Measurements from ENCODE around the gene SQSTM1.

The SQSTM1 gene

DNA sequence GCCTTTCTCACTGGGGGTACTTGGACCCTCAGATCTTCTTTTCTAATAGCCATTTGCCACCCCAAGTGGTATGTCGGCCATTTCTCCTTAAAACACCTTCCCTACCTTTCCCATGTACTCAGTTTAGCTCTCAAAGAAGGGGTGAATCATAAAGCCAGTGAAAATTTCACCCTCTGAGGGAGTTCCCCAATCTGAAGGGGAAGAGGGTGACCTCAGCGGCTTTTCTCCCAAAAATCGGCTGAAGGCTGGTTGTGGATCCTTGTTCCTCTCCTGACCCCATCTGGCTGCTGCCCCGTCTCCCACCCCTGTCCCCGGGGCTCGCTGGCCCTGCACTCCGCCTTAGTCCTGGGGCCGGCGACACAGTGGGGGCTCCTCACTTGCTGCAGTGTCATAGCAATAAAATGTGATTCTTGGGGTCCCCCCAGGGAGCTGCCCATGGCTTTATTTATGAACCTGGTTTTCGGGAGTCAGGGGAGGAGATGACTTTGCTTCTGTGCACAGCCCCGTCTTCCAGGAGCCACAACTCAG is 44.2 kb upstream of the SQSTM1 start:
- no peak overlapping the region for H3K4me3 Mint-ChIP-seq
- no peaks in the 10 kb centered on the region for H3K27me3 Mint-ChIP-seq (ENCODE audit: low read depth)
- H3K4me1 Mint-ChIP-seq, result peaks cover 7% of the 10 kb centered on the region
- H3K27ac Mint-ChIP-seq, result no peak overlapping the region
- no peaks in the 10 kb centered on the region for H3K9me3 Mint-ChIP-seq
- peaks cover 64% of the 10 kb centered on the region for H3K36me3 Mint-ChIP-seq (ENCODE audit: low read depth)
- TF ChIP-seq, protein P1, sequence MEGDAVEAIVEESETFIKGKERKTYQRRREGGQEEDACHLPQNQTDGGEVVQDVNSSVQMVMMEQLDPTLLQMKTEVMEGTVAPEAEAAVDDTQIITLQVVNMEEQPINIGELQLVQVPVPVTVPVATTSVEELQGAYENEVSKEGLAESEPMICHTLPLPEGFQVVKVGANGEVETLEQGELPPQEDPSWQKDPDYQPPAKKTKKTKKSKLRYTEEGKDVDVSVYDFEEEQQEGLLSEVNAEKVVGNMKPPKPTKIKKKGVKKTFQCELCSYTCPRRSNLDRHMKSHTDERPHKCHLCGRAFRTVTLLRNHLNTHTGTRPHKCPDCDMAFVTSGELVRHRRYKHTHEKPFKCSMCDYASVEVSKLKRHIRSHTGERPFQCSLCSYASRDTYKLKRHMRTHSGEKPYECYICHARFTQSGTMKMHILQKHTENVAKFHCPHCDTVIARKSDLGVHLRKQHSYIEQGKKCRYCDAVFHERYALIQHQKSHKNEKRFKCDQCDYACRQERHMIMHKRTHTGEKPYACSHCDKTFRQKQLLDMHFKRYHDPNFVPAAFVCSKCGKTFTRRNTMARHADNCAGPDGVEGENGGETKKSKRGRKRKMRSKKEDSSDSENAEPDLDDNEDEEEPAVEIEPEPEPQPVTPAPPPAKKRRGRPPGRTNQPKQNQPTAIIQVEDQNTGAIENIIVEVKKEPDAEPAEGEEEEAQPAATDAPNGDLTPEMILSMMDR (IDR thresholded peaks at IDR 0.05; ENCODE audit: unreplicated experiment in 3 of 3), result no peak

DNA sequence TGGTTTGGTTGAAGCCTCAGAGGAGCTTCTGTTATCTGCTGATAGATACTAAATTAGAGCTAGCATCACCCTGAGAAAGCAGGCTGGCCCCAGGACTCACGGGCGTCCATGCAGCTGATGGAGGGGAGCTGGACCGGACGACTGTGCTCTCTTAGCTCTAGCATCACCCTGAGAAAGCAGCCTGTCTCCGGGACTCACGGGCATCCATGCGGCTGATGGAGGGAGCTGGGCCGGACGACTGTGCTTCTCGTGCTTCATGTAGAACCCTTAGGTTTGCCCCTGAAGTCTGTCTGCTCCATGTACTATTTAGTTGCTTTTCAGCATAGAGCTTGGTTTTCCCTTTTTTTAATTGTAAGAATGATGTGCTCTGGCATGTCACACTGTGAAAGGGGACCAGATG is 43.2 kb upstream of the SQSTM1 start:
- H3K27ac Mint-ChIP-seq, result no peak overlapping the region

DNA sequence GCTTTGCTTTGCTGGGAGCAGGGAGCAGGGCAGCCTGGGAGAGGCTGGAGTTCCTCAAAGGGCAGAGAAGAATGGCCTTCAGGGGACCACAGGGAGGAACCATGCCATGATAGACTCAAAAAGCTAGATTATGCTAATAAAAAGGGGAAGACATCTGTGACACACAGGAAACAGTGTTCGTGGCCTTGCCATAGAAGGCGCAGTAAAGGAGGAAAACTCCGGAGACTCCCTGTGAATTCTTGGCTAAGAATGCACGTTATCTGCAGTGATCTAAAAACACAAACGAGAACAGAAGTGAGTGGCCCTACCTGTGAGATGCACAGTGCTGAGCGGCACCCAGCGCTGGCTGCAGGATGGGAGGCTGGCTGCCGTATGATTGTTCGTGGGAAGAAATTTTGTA is 42.8 kb upstream of the SQSTM1 start:
- Mint-ChIP-seq H3K4me1 (peaks cover 7% of the 10 kb centered on the region), H3K27ac (no peak overlapping the region), H3K9me3 (no peaks in the 10 kb centered on the region), H3K27me3 (ENCODE audit: low read depth) (no peaks in the 10 kb centered on the region), H3K36me3 (ENCODE audit: low read depth) (peaks cover 56% of the 10 kb centered on the region), H3K4me3 (no peak overlapping the region)
- TF ChIP-seq, protein P1 (IDR thresholded peaks at IDR 0.05; ENCODE audit: unreplicated experiment in 3 of 3), result no peak

More for the DNA sequence above, 43.2 kb upstream of the SQSTM1 start:
- H3K9me3 Mint-ChIP-seq, result no peaks in the 10 kb centered on the region
- H3K27me3 Mint-ChIP-seq (ENCODE audit: low read depth), result no peaks in the 10 kb centered on the region
- no peak overlapping the region for H3K4me3 Mint-ChIP-seq
- peaks cover 7% of the 10 kb centered on the region for H3K4me1 Mint-ChIP-seq
- TF ChIP-seq, protein P1 (IDR thresholded peaks at IDR 0.05; ENCODE audit: unreplicated experiment in 3 of 3), result no peak
- peaks cover 61% of the 10 kb centered on the region for H3K36me3 Mint-ChIP-seq (ENCODE audit: low read depth)

DNA sequence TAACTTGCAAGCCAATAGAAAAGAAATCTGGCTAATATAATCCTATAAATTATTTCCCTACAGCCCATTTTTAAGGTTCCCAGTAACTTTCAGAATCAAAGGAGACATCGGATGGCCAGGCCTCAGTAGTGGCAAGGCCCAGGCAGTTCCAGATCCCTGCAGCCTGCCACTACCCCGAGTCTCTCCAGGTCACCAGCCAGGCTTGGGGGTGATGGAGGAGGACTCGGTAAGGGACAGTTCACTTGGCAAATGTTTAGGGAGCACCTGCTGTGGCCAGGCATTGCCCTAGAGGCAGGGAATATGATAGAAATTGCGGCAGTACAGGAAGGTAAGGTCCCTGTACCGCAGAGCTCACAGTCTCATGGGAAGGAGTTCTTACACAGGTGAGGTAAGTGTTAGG is 42.1 kb upstream of the SQSTM1 start:
- Mint-ChIP-seq H3K36me3 (ENCODE audit: low read depth) (peaks cover 49% of the 10 kb centered on the region), H3K27ac (no peak overlapping the region), H3K4me3 (no peak overlapping the region), H3K27me3 (ENCODE audit: low read depth) (no peaks in the 10 kb centered on the region), H3K9me3 (no peaks in the 10 kb centered on the region), H3K4me1 (peaks cover 7% of the 10 kb centered on the region)
- TF ChIP-seq, protein P1 (IDR thresholded peaks at IDR 0.05; ENCODE audit: unreplicated experiment in 3 of 3), result no peak

DNA sequence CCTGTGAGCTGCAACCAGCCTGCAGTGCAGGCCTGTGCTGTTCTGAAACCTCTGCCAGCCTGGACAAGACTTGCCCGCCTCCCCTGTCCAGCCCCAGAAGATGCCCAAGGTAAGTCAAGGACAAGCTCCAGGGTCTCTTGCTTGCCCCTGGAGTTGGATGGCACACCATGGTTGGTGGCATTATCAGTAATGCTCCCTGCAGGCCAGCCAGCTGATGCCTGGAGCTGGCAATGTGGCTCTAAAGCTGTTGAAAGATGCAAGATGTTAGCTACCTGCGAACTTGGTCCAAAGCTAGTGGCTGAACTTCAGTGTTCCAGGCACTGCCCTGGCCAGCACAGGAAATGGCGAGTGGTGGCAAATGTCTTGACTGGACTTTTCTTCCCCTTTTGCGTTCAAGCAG is 40.9 kb upstream of the SQSTM1 start:
- H3K4me3 Mint-ChIP-seq, result no peak overlapping the region
- peaks cover 7% of the 10 kb centered on the region for H3K4me1 Mint-ChIP-seq
- TF ChIP-seq, protein P1 (IDR thresholded peaks at IDR 0.05; ENCODE audit: unreplicated experiment in 3 of 3), result no peak
- H3K27ac Mint-ChIP-seq, result no peak overlapping the region
- no peaks in the 10 kb centered on the region for H3K27me3 Mint-ChIP-seq (ENCODE audit: low read depth)
- peaks cover 40% of the 10 kb centered on the region for H3K36me3 Mint-ChIP-seq (ENCODE audit: low read depth)
- no peaks in the 10 kb centered on the region for H3K9me3 Mint-ChIP-seq

DNA sequence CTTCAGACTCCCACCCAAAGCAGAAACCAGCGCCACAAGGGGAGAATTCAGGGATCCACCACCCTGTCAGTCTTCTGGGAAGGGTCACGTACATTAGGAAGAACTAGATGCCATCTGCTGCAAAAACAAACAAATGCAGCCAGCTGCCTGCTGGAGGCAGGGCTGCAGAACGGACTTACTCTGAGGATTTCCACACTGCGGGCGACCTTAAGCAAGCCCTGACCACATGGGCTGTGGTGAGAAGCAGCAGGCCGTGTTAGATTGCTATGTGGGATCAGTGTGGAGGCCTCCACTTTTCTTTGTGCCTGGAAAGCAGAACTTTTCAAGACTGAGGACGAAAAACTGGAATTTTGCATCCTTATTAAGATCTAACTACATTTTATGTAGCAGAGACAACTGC is 40.3 kb upstream of the SQSTM1 start:
- no peaks in the 10 kb centered on the region for H3K9me3 Mint-ChIP-seq

More for the DNA sequence above, 40.3 kb upstream of the SQSTM1 start:
- H3K27me3 Mint-ChIP-seq (ENCODE audit: low read depth), result no peaks in the 10 kb centered on the region
- no peak overlapping the region for H3K27ac Mint-ChIP-seq
- H3K36me3 Mint-ChIP-seq (ENCODE audit: low read depth), result peaks cover 40% of the 10 kb centered on the region
- H3K4me1 Mint-ChIP-seq, result peaks cover 7% of the 10 kb centered on the region
- TF ChIP-seq, protein P1 (IDR thresholded peaks at IDR 0.05; ENCODE audit: unreplicated experiment in 3 of 3), result no peak
- H3K4me3 Mint-ChIP-seq, result no peak overlapping the region
